Measurements from ENCODE around the gene DMRTB1.

The DMRTB1 gene

DNA sequence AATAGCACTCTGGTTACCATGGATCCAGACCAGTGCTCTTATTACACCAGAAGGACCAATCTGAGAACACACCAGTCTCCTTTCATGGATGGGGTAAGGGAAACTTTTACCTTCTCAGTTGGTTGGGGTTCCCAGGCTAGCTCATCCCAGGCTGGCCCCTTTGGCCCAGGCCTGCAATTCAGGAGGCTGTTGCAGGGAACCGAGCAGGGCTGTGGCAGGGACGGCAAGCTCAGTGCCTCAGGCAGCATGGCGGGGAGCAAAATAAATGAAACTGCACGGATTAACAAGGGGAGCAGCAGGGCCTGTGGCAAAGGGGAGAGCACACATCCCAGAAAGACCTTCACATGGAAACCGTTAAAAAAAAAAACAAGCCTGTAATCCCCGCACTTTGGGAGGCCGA, 57.0 kb downstream of the DMRTB1 start:
- H3K27me3 ChIP-seq (ENCODE audit: control insufficient read depth in 1 of 2, insufficient read depth in 2 of 2, low read length in 2 of 2): no peaks in the 10 kb centered on the region
- H3K36me3 ChIP-seq (ENCODE audit: insufficient read depth, low read length): no peaks in the 10 kb centered on the region
- H3K4me3 ChIP-seq (ENCODE audit: low read depth in 1 of 2, low read length in 2 of 2): no peak overlapping the region
- H3K4me1 ChIP-seq (ENCODE audit: insufficient read depth, low read length): peaks cover 11% of the 10 kb centered on the region
- H3K27ac ChIP-seq (ENCODE audit: low read depth, low read length): no peak overlapping the region
- no peaks in the 10 kb centered on the region for H3K9me3 ChIP-seq (ENCODE audit: low read length)
- no peak overlapping the region for H3K9ac ChIP-seq (ENCODE audit: low read length)
